HG03175 (cell line): ENCODE measurements around the gene APOL6.
"Not testable (repeated sequence)": the region's sequence is repeated elsewhere in the genome, so short reads cannot be mapped to it uniquely, and the experiment has no call there.

ENCODE experiments used
- ATAC-seq: cut with Tn5 transposase; IDR thresholded peaks from one replicate; pipeline ENCODE4 v1.9.1; 2021; ENCODE audit warnings: mild to moderate bottlenecking, moderate library complexity; ENCODE audit not compliant: unreplicated experiment

APOL6 gene

DNA sequence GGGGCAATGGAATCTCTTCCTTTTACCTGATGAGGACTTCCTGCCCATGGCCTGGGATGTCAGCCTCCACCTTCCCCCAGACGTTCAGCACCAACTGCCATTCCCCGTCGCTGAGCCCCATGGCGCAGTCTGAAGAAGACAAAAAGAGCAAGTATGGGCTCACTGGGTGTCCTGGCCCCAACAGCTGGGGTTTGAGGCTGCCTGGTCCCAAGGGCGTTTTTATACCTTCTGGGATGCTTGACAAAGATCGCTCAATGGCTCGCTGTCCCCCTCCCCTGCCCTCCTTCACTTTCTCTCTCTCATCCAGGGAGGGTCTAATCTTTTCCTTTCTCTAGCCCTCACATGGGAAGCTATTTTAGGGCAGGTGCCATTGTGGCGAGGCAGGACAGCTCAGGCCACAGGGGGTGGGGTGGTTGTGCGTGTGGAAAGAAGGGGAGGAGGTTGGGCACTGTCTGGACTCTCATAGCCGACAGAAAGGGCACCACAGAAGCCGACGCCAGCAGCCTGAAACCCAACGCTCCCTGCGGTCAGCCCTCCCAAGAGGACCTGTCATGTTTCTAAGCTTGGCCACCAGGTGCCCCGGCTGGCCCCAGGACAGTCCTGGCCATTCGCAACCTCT, 31.0 kb upstream of the APOL6 start, which contains the start of gene MB:
Gene MB (minus strand): TSS at position 193 of the 619 bp plus-strand sequence. CDS start 72 bp downstream, at position 121.
- ATAC-seq, result no peak

DNA sequence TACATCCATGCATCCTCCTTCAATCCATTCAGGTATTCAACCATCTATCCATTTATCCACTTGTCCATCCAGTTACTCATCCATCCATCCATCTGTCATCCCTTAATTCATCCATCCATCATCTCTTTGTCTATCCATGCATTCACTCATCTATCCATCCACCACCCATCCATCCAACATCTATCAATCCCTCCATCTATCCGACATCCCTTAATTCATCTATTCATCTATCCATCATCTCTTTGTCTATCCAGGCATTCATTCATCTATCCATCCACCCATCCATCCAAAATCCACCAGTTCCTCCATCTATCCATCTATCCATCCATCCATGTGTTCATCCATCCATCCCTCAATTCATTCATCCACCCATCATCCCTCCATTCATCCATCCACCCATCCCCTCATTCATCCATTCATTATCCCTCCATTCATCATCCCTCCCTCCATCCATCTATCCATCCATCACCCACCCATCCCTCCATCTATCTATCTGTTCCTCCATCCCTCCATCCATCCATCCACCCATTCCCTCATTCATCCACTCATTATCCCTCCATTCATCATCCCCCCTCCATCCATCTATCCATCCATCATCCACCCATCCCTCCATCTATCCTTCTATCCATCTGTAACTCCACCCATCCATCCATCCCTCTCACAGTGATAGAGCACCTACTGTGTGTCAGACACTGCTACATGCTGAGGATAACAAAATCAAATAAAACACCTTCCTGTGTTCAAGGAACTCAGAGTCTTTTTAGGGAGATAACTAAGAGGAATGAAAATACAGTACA, 29.6 kb upstream of the APOL6 start:
- no peak for ATAC-seq

DNA sequence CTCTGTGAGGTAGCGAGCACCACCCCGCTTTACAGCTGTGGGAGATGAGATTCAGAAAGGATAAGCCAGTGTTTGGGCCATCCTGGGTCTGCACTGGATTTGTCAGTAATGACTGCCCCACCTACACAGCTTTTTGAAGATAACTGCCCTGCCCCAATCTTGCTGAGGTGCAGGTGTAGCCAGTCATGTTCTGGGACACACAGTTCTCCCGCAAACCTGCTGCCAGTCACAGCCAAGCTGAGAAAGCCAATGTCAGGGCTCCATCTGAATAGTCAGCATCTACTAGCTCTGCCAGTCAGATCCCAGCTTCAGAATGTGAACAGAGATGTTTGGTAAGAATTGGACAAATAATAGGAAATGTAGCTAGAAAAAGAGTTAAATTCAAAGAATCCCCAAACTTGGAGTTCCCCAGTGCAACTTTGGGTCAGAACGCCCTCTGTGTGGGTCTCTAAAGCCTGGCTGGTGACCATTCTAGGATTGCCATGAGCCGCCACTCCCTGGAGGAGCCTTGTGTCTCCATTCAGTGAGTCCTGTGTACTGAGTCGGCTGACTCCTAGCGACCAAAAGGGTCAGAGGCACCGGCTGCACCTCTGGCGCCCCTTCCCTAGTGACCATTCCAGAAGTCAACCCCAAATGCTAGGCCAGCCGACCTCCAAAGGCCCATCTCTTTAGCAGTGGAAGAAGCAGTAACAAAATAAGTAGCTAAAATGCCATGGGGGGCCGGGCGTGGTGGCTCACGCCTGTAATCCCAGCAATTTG, 28.7 kb upstream of the APOL6 start:
- no peak for ATAC-seq

DNA sequence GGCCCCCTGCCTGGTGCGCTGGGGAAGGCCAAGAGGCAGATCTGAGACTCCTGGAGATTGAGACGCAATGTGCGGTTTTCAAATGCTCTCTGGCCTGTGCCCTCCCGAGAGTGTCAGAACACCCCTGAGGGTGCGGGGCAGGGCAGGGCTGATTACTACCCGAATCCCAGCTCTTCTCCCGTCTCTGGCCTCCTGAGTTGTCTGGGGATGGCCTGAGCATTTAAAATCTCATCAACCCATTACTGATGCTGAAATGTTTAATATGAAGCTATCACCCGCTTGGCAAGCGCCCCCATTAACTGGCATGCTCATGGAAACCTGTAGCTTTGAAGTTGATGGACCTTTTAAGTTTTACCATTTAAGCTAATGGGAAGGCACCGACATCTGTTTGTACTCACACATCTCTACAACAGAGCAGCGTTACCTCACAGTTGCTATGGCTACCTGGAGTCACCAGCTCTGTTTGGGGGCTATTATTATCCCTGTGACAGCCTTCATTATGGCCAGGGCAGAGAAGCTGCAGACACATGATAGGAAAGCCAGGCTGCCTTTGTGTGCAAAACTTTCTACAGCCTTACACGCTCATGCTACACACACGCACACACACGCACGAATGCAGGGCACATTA, 27.5 kb upstream of the APOL6 start:
- ATAC-seq, result no peak

DNA sequence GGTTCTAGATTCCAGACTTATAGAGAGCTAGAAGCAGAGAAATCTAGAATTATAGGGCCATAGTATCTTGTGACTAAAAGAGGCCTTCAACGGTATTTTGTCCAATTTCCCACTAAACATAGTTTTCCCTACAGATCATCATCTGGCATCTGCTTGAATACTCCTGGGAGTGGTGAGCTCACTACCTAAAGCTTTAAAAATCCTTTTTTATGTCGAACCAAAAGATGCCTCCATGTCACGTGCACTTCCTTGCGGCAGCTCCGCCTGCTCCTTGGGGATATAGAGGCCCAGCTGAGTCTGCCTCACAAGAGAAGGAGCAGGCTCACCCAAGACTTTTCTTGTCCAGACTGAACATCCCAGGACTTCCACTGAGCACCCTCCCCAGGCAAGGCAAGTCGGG, 26.8 kb upstream of the APOL6 start:
- no peak for ATAC-seq

DNA sequence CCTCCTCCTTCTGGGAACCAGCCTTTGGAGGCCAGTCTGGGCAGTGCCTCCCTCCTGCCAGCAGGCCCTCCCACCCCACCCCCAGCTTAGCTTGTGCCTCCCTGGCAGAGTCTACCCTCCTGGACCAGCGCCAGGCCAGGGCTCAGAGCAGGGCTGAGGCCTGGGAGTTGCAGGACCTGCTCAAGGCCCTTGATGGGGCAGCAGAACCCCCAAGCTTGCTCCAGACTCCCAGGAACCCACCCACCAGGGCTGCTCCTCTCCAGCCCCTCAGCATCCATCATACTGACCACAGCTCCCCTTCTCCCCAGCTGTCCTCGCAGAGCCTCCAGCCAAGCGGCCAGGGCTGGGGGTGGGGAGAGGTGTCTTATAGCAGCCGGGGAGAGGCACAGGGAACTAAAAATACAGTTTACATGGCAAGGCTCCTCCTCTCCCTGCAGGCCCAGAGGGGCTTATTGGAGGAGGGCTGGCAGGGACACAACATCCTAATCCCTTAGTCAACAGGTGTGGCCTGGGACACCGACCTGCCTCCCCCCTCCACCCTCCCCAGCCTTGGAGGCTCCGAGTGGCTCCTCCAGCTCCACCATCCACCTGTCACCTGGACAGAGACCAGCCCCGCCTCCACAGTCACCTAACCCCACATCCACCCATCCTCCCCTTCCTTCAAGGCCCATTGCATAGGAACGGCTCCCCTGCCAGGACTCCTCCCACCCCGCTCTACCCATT, 25.9 kb upstream of the APOL6 start:
- no peak for ATAC-seq

DNA sequence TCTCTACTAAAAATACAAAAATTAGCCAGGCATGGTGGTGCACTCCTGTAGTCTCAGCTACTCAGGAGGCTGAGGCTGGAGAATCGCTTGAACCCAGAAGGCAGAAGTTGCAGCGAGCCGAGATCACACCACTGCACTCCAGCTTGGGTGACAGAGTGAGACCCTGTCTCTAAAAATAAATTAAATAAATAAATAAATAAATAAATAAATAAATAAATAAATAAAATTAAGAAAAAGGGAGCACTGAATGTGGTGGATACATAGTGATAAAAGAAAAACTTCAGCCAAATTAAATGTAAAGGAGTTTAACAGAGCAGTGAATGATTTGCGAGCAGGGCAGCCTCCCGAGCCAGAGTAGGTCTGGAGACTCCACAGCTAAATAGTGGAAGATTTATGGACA, 24.4 kb upstream of the APOL6 start:
- not testable (repeated sequence) for ATAC-seq

DNA sequence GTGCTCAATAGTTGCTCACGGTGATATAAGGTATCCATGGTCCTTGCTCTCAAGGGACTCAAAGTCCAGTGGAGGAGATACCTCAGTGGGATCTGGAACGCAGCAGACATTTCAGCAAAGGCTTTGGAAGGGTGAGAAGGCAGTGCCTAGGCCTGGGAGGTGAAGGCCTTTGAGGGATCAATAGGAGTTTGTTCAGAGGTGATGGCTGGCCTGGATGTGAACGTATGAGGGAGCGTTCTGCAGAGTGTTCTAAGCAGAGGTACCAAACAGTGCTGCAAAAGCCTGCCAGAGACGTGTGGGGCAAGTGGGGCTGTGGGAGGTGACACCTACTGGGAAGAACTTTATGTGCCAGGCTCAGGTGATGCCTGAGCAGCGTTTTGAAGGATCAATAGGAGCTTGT, 23.7 kb upstream of the APOL6 start:
- no peak for ATAC-seq

DNA sequence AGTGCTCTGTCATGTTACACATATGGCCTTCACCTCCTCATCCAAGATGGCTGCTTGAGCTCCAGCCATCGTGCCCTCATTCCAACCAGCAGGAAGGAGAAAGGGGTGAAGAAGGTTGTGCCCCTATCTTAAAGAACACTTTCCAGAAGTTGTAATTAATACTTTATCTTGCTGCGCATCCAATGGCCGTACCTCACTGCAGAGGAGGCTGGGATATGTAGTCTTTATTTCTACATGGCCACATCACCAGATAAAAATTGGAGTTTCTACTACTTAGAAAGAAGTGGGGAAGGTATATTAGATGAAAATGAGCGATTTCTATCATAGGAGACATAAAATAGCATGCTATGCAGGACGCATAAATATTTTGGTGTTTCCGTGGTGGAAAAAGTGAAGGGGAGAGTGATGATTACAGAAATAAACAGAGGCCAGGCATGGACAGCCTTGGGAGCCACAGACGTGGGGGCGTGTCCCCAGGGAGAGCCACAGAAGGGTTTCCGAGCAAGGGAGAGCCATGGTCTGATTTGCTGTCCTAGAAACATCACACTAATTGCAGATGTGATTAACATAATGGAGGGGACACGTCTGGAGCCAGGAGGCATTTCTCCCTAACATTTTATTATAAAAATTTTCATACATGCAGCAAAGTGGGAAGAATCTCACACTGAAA, 22.3 kb upstream of the APOL6 start:
- ATAC-seq, result no peak

DNA sequence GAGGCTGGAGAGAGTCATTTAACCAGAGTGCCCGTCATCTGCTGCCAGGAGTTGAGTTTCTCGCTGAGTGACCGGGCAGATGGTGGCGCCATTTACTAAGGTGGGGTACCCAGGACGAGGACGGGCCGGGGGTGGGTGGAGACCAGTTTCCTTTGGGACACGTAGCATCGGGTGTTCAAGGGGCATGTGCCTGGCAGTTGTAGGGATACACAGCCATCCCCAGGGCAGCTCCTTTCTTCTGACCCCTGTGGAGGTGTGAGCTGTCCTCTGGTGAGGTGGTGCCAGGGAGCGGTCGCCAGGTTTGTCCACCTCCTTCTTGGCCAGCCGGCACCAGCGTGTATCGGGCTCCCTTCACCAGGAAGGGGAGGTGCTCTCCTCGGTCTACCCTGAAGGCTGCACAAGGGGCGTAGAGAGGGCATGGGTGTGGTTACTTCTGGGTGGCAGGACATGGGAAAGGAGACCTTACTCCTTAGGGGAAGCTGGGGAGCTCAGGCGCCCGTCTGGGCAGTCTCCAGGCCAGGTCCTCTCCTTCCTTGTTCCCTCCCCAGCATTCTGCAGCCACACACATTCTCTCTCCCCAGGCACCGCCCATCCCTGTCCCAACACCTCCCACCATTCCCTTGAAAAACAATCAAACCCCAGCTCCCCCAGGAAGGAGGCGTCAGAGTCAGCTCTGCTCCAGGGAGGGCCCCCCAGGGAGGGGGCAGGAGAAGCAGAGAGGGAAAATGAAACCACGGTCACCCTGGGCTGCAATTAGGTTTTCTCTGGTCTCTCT, 20.8 kb upstream of the APOL6 start:
- no peak for ATAC-seq

DNA sequence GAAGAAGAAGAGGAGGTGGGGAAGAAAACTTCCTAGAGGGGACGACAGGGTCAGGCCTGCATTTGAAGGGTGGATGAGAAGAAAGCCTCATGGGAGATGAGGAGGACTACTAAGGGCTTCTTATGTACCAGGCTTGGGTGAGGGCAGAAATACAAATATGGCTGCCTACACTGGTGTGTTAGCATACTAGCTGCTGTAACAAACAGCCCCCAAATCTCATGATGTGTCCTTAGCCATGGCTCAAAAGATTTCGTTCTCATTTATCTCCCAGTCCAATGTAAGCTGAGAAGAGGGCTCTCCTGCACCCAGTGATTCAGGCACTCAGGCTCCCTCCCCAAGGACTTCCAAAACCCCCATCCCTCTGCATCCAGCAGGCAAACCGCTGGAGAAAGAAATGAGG, 19.5 kb upstream of the APOL6 start:
- ATAC-seq, result no peak

DNA sequence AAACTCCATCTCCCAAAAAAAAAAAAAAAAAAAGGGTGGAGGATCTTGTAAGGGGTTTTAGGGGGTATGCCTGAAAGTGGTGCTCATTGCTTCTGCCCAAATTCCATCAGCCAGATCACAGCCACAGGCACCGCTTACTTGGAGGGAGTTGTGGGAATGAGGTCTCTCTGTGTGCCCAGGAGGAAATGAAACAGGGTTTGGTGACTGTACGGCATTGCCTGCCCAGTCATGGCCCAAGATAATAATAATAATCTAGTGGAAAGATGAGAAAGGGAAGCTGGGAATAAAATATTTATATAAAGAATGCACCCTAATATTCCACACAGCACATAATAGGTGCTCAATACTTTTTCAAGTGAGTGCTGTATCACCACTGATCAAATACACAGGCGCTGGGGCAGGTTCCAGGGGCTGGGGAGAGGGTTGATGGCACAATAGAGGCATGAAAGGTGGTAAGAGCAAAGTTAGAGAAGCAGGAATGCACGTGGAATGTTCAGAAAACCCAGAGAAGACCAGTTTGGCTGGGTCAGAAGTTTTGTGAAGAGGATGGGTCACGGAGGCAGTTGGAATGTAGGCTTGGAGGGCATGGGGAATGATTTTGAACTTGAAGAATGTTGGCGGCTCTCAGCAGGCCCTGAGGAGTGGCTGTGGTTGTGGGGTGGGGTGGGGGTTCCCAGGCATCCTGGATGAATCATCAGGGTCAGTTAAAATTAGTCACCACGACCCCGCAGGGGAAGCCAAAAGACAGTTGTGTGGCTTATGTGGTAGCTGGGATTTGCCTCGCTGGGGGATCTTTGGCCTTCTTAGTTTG, 18.6 kb upstream of the APOL6 start:
- no peak for ATAC-seq

DNA sequence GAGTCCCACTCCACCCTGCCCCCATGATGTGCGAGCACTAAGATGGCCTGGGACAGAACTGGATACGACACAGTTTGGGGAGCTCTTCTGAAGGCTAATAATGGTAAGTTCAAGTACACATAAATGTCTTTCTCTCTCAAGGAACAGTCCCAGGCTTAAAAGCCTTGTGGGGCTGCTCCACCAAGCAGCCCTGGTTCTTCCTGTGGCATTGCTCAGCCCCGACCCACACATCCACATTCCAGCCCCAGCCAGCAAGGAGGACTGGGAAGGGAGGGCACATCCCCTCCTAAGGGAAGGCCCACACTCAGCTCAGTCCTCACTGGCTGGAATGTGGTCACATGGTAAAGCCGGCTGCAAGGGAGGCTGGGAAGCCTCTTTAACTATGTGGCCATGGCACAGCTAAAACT, 17.9 kb upstream of the APOL6 start:
- no peak for ATAC-seq

DNA sequence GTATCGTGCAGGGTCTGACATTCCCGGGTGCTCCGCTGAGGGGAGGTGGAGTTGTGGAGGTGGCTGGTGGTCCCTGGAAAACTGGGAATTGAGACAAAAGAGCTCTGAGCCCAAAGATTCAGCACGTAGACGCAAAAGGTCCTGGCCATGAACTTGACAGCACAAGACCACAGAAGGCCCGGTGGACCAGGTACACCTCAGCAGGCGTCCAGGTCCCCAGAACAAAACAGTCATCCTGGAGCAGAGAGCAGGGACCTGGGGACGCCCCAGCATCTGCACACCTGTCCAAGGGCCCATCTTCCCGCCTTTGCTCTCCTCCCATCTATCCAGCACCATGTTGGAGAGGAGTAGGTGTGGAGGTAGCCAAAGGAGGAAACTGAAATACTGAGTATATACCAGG, 17.4 kb upstream of the APOL6 start:
- ATAC-seq, result no peak

DNA sequence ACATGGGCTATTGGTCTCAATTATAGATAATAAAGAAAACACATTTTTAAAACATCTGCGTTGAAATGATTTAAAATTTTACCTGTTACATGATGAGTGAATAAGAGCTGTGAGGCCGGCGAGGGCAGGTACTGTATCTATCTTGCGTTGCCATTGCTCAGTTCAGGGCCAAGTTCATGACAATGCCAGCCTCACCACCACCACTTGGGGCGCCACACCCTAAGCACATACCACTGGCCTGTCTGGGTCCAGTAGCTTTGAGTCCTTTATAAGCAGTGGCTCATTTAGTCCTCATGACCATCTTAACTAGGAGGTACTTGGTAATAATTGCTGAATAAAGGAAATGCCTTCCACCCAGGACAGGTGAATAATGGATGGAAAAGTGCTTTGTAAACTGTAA, 16.6 kb upstream of the APOL6 start:
- no peak for ATAC-seq

DNA sequence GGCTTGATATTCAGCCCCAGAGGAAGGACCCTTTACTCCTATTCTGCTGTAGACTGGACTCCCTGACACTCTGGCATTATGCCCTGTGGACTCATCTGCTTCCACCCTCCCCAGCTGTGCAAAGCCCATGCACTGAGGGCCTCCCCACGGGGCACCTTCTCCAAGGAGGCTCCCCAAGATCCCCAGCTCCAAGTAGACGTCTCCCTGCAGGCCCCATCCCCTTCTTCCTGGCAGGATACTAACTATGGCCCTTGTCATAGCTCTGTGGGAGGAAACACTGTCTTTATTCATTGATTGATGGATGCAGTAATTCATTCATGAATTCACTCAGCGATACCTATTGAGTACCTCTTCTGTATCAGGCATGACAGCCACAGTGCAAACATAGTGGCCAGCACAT, 15.3 kb upstream of the APOL6 start:
- no peak for ATAC-seq

DNA sequence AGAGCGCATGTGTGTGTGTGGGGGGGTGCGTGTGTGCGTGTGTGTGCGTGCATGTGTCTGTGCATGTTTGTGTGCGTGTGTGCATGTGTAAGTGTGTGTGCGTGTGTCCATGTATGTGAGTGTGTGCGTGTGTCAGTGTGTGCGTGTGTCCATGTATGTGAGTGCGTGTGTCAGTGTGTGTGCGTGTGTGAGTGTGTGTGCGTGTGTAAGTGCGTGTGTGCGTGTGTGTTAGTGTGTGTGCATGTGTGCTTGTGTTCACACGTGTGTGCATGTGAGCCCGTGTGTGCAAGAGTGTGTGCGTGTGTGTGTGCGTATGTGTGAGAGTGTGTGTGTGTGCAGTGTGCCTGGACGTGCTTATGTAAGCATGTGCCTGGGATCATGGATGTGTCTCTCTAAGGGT, 14.7 kb upstream of the APOL6 start:
- no peak for ATAC-seq

DNA sequence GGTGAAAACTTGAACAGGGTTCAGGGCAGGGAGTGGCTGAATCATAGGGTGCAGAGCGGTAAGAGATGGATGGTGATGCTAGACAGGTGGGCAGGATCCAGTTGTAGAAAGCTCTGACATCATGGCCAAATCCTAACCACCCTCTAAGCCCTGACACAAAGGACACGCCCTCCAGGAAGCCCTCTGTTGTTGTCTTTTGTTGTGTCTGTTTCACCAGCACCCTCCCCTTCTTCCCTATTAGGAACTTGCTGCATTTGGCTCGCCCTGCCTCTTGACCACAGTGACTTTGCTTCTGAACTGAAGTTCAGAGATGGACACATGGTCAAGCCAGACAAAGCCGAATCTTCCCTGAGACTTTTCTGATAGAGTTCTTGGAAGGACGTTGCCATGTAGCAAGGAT, 14.2 kb upstream of the APOL6 start:
- ATAC-seq, result no peak
